22Rv1 (cell line): ENCODE measurements around the gene ZFP36.

Source experiments
- ZFX ChIP-seq: fragments of 450-650 bp; IDR thresholded peaks from 2 replicates; pipeline ENCODE4 v1.6.1; 2017; ENCODE audit warnings: antibody characterized with exemption, borderline replicate concordance
- TF ChIP-seq, protein P1 (sequence below): fragments of 450-650 bp; IDR thresholded peaks from 2 replicates; pipeline ENCODE4 v1.5.1; 2017; ENCODE audit warnings: mild to moderate bottlenecking

DNA sequence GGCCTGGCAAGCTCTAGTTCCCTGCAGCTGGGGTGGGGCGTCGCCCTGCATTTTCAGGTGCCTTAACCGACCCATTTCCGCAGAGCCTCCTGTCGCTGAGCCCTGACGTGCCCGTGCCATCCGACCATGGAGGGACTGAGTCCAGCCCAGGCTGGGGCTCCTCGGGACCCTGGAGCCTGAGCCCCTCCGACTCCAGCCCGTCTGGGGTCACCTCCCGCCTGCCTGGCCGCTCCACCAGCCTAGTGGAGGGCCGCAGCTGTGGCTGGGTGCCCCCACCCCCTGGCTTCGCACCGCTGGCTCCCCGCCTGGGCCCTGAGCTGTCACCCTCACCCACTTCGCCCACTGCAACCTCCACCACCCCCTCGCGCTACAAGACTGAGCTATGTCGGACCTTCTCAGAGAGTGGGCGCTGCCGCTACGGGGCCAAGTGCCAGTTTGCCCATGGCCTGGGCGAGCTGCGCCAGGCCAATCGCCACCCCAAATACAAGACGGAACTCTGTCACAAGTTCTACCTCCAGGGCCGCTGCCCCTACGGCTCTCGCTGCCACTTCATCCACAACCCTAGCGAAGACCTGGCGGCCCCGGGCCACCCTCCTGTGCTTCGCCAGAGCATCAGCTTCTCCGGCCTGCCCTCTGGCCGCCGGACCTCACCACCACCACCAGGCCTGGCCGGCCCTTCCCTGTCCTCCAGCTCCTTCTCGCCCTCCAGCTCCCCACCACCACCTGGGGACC lies 1.2 kb downstream of the ZFP36 start:
- TF ChIP-seq, protein P1, sequence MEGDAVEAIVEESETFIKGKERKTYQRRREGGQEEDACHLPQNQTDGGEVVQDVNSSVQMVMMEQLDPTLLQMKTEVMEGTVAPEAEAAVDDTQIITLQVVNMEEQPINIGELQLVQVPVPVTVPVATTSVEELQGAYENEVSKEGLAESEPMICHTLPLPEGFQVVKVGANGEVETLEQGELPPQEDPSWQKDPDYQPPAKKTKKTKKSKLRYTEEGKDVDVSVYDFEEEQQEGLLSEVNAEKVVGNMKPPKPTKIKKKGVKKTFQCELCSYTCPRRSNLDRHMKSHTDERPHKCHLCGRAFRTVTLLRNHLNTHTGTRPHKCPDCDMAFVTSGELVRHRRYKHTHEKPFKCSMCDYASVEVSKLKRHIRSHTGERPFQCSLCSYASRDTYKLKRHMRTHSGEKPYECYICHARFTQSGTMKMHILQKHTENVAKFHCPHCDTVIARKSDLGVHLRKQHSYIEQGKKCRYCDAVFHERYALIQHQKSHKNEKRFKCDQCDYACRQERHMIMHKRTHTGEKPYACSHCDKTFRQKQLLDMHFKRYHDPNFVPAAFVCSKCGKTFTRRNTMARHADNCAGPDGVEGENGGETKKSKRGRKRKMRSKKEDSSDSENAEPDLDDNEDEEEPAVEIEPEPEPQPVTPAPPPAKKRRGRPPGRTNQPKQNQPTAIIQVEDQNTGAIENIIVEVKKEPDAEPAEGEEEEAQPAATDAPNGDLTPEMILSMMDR = no peak
- no peak for TF ChIP-seq ZFX
